HG02885 (cell line): ENCODE results near the gene ZNF442.
"Not testable (repeated sequence)": the region's sequence is repeated elsewhere in the genome, so short reads cannot be mapped to it uniquely, and the experiment has no call there.

Source experiments
- ATAC-seq: cut with Tn5 transposase; IDR thresholded peaks from one replicate; pipeline ENCODE4 v1.9.1; 2021; ENCODE audit warnings: mild to moderate bottlenecking; ENCODE audit not compliant: unreplicated experiment, poor library complexity

The ZNF442 gene

DNA sequence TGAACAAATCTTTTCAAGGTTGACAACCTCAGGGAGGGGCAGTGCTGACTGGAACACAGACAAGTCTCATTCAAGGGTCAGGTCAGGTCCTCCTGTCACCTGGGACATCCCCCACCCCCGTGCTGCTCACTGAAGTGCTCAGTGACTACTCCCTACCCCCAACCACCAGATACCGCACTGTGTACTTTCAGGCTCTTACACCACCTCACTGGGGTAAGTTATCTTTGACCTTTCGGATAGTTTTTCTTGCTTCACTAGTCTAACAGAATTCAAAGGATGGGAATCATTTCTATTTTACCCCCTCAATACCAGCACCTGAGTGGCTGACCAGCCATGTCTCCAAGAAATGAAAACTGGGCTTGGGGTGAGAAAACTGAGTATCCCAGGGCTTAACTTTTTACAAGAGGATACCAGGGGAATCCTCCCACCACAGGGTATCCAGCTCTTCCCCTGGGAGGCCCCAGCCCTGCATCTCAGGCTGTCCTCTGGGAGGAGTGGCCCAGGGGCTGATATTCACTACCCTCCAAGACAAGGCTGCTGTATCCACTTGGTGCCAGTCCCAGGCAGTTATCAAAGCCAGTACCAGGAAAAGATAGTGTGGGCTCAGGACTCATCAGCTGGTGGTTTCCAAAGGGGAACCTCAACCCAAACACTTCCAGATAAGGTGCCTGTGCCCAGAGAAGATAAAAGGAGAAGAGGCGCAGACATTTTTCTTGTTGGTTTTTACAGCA is 34.1 kb downstream of the ZNF442 start:
- peak; percentile 47 for ATAC-seq

DNA sequence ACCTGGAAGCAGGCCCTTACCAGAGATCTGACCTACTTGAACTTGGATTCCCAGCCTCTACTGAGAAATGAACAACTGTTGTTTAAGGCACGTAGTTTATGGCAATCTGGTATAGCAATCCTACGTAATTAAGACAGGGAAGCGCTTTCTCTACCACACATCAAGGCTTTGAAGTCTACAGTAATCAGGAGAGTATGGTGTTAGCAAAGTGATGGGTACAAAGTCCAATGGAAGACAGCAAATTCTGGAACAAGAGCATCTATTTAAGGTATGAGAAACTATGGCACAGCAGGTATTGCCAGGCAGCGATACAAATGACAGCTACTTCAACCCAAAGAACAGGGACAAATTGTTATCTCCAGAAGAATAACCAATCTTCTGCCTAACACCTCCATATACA is 35.1 kb downstream of the ZNF442 start:
- no peak for ATAC-seq

DNA sequence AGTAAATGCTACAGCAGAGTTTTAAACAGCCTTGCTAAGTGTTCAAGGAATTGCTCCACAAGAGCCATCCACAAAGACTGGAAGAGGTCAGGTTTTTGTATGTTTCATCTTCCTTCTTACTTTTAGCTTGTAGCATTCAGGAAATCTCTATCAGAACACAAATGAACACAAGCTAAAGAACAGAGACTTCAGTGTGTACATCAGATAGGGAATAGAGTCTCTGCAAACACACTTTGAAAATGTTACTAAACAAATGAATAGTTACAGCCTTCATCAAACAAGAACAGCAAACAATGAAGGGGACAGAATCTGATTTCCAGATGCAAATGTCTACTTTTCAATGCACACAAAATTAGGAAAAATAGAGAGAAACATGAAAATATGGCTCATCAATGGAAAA is 39.8 kb downstream of the ZNF442 start:
- ATAC-seq: no peak

DNA sequence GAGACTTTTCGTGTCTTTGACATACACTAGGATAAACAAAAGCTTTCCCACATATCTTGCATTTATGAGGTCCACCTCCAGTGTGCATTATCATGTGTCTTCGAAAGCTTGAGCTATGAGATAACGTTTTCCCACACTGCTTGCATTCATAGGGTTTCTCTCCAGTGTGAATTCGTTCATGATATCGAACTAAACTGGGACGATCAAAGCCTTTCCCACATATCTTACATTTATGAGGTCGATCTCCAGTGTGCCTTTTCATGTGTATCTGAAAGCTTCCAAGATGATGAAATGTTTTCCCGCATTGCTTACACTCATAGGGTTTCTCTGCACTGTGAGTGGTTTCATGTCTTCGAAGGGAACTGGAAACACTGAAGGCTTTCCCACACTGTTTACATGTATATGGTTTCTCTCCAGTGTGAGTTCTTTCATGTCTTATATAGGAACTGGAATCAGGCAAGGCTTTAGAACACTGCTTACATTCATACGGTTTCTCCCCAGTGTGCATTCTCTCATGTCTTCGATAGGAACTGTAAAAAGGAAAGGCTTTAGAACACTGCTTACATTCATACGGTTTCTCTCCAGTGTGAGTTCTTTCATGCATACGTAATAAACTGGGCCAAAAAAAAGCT is 46.6 kb downstream of the ZNF442 start:
- no peak for ATAC-seq

DNA sequence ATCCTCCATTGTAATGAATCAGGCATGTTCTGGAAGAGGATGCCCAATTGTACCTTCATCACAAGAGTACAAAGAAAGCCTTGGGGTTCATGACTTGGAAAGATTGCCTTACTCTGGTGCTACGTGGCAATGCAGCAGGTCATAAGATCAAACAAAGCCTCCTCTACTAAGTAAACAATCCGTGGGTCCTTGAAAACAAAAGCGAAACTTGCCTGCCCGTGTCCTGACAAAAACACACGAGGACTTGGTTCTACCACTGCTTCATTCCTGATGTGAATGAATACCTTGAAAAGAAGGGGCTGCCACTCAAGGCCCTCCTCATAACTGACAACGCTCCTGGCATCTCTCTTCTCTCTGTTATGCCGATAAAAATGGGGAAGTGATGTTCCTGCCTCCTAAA is 50.9 kb downstream of the ZNF442 start:
- no peak for ATAC-seq

DNA sequence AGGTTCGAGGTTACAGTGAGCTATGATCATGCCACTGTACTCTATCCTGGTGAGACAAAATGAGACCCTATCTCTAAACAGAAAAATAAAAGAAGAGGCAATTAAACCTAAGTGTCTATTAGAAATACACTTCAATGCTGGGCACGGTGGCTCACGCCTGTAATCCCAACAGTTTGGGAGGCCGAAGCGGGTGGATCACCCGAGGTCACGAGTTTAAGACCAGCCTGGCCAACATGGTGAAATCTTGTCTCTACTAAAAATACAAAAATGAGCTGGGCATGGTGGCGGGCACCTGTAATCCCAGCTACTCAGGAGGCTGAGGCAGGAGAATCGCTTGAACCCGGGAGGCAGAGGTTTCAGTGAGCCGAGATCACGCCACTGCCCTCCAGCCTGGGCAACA is 56.6 kb downstream of the ZNF442 start:
- not testable (repeated sequence) for ATAC-seq
